ENCODE measurements around the gene CCSER1. TPM values are rescaled to one million over a fixed set of nuclear protein-coding genes. Genes with fewer than 3 reads are reported as not detected.
A peak's percentile ranks its signal among the peaks of the same experiment; 100 is the strongest.

CCSER1 gene
- total RNA-seq, 2 donors from 2014 or later = 11.8 to 12.5 TPM

- Histone ChIP-seq H3K4me1 (no peaks in the 10 kb centered on the region), H3K4me3 (no peak overlapping the region), H3K27ac (no peak overlapping the region), H3K36me3 (no peaks in the 10 kb centered on the region), H3K9me3 (no peaks in the 10 kb centered on the region), H3K27me3 (no peaks in the 10 kb centered on the region)
- no peak for TF ChIP-seq CTCF (IDR thresholded peaks at IDR 0.05)
- no peak for DNase-seq (ENCODE audit: low spot score)
Observed at GRCh38 chr4:90585961-90586360, 458.8 kb downstream of the CCSER1 start.

- TF ChIP-seq CTCF (IDR thresholded peaks at IDR 0.05) = no peak
- Histone ChIP-seq H3K27me3 (no peaks in the 10 kb centered on the region), H3K4me1 (no peaks in the 10 kb centered on the region), H3K4me3 (no peak overlapping the region), H3K36me3 (no peaks in the 10 kb centered on the region), H3K9me3 (no peaks in the 10 kb centered on the region), H3K27ac (no peak overlapping the region)
- DNase-seq (ENCODE audit: low spot score) = no peak
Observed at GRCh38 chr4:90586799-90587198, 459.6 kb downstream of the CCSER1 start.

- no peaks in the 10 kb centered on the region for H3K27me3 ChIP-seq
- no peaks in the 10 kb centered on the region for H3K4me1 ChIP-seq
- no peaks in the 10 kb centered on the region for H3K9me3 ChIP-seq
- no peak for DNase-seq (ENCODE audit: low spot score)
- TF ChIP-seq CTCF (IDR thresholded peaks at IDR 0.05) = no peak
- H3K4me3 ChIP-seq = no peak overlapping the region
- peak overlapping the region in 1 of 2 donors; percentile 45 for H3K27ac ChIP-seq
- no peaks in the 10 kb centered on the region for H3K36me3 ChIP-seq
Observed at GRCh38 chr4:90597927-90598326, 470.7 kb downstream of the CCSER1 start.

GRCh38 chr4:90598741-90599140 lies 471.5 kb downstream of the CCSER1 start:
- H3K36me3 ChIP-seq = no peaks in the 10 kb centered on the region
- no peaks in the 10 kb centered on the region for H3K9me3 ChIP-seq
- no peaks in the 10 kb centered on the region for H3K4me1 ChIP-seq
- H3K27me3 ChIP-seq = no peaks in the 10 kb centered on the region
- no peak for DNase-seq (ENCODE audit: low spot score)
- no peak overlapping the region for H3K27ac ChIP-seq
- H3K4me3 ChIP-seq = no peak overlapping the region
- TF ChIP-seq CTCF (IDR thresholded peaks at IDR 0.05) = no peak

- DNase-seq (ENCODE audit: low spot score) = no peak
- Histone ChIP-seq H3K27ac (no peak overlapping the region), H3K4me1 (no peaks in the 10 kb centered on the region), H3K36me3 (no peaks in the 10 kb centered on the region), H3K4me3 (no peak overlapping the region), H3K9me3 (no peaks in the 10 kb centered on the region), H3K27me3 (no peaks in the 10 kb centered on the region)
- TF ChIP-seq CTCF (IDR thresholded peaks at IDR 0.05) = no peak
Observed at GRCh38 chr4:90602726-90603125, 475.5 kb downstream of the CCSER1 start.

GRCh38 chr4:90603540-90603939 lies 476.3 kb downstream of the CCSER1 start:
- Histone ChIP-seq H3K9me3 (no peaks in the 10 kb centered on the region), H3K36me3 (no peaks in the 10 kb centered on the region)
- no peak for TF ChIP-seq CTCF (IDR thresholded peaks at IDR 0.05)

More at GRCh38 chr4:90603540-90603939, 476.3 kb downstream of the CCSER1 start:
- no peak for DNase-seq (ENCODE audit: low spot score)
- no peak overlapping the region for H3K27ac ChIP-seq
- H3K4me3 ChIP-seq = no peak overlapping the region
- no peaks in the 10 kb centered on the region for H3K27me3 ChIP-seq
- H3K4me1 ChIP-seq = no peaks in the 10 kb centered on the region
